Thyroid gland (tissue), 4 donors: Measurements from ENCODE around the gene INCENP. TPM values are rescaled to one million over a fixed set of nuclear protein-coding genes. Genes with fewer than 3 reads are reported as not detected.
A peak's percentile ranks its signal among the peaks of the same experiment; 100 is the strongest.

Experiments
- DNase-seq, 2 donors: peaks; one replicate each; pipeline ENCODE4 v3.0.0-alpha.2; 2019
- H3K27ac ChIP-seq, 3 donors: fragments of 200-600 bp; sonication (generic); 1 replicate in 2 of 3; 2 replicates in 1 of 3; pipeline ENCODE4 v1.5.1; 2016 to 2019; ENCODE audit warnings: mild to moderate bottlenecking in 1 of 3, moderate library complexity in 1 of 3
- H3K27me3 ChIP-seq: fragments of 200-600 bp; sonication (generic); one replicate; pipeline ENCODE4 v1.5.1; 2019
- H3K36me3 ChIP-seq, 2 donors: fragments of 200-600 bp; sonication (generic); one replicate each; pipeline ENCODE4 v1.5.1; 2016 to 2019
- H3K4me1 ChIP-seq, 2 donors: fragments of 200-600 bp; sonication (generic); one replicate each; pipeline ENCODE4 v1.5.1; 2017 to 2019
- H3K4me3 ChIP-seq, 3 donors: fragments of 200-600 bp; sonication (generic); replicated peaks in 1 of 3; 1 replicate in 2 of 3; 2 replicates in 1 of 3; pipeline ENCODE4 v1.5.1; 2016; ENCODE audit warnings: mild to moderate bottlenecking in 1 of 3
- H3K9me3 ChIP-seq: fragments of 200-600 bp; sonication (generic); one replicate; pipeline ENCODE4 v1.5.1; 2017
- POLR2A ChIP-seq, 2 donors: fragments of 450-650 bp; IDR thresholded peaks; one replicate each; pipeline ENCODE4 v1.6.1; 2017; ENCODE audit warnings: antibody characterized with exemption in 2 of 2, mild to moderate bottlenecking in 2 of 2, moderate library complexity in 1 of 2
- WGBS, 2 donors: methylation state at CpG; one replicate each; pipeline ENCODE4 v1.1.5; 2017; 5-methylcytosine and 5-hydroxymethylcytosine counted together
- intact Hi-C: fragments of 100-400 bp; cut with DNase I; formaldehyde crosslinking; loops from one replicate; pipeline ENCODE4 v1.15.1; 2023
- total RNA-seq, 4 donors: library from RNA; depleted of rRNA; stranded (reverse); fragments of >200 nt; gene quantifications; one replicate each; pipeline ENCODE4 v1.2.3, GENCODE V29; 2016
- TF ChIP-seq, protein P1 (sequence below), 6 experiments: fragments of 200-600 bp in 3 of 6; fragments of 450-650 bp in 3 of 6; sonication (generic) in 3 of 6; IDR thresholded peaks; one replicate each; pipeline ENCODE4 v1.5.1; 2016 to 2019; ENCODE audit warnings: antibody characterized with exemption in 6 of 6, mild to moderate bottlenecking in 2 of 6, inconsistent platforms in 1 of 6, moderate library complexity in 1 of 6

The INCENP gene
- total RNA-seq, 4 donors from 2014 or later: 16.9 to 99.4 (median 42.4) TPM

DNA sequence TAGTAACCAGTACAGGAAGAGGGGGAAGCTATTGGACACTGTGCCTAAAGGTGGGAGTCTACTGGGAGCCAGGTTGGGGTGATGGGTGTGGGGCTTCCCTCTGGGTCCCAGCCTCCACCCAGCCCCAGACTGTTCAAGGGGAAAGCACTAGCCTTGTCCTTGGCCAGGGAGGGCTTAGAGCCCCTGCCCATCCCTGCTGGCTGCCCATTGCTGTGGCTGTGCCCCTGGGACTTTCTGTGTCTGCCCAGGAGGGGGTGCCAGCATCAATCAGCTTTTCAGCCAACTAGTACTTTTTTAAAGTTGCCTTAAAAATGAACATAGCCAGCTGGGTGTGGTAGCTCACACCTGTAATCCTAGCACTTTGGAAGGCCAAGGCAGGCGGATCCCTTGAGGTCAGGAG lies 19.9 kb downstream of the INCENP start:
- TF ChIP-seq, protein P1, sequence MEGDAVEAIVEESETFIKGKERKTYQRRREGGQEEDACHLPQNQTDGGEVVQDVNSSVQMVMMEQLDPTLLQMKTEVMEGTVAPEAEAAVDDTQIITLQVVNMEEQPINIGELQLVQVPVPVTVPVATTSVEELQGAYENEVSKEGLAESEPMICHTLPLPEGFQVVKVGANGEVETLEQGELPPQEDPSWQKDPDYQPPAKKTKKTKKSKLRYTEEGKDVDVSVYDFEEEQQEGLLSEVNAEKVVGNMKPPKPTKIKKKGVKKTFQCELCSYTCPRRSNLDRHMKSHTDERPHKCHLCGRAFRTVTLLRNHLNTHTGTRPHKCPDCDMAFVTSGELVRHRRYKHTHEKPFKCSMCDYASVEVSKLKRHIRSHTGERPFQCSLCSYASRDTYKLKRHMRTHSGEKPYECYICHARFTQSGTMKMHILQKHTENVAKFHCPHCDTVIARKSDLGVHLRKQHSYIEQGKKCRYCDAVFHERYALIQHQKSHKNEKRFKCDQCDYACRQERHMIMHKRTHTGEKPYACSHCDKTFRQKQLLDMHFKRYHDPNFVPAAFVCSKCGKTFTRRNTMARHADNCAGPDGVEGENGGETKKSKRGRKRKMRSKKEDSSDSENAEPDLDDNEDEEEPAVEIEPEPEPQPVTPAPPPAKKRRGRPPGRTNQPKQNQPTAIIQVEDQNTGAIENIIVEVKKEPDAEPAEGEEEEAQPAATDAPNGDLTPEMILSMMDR (IDR thresholded peaks at IDR 0.05): peak in 2 of 6 experiments; percentile 11 to 20
- no peak for TF ChIP-seq POLR2A (IDR thresholded peaks at IDR 0.05)
- intact Hi-C loops: no loop called here
- DNase-seq: no peak

DNA sequence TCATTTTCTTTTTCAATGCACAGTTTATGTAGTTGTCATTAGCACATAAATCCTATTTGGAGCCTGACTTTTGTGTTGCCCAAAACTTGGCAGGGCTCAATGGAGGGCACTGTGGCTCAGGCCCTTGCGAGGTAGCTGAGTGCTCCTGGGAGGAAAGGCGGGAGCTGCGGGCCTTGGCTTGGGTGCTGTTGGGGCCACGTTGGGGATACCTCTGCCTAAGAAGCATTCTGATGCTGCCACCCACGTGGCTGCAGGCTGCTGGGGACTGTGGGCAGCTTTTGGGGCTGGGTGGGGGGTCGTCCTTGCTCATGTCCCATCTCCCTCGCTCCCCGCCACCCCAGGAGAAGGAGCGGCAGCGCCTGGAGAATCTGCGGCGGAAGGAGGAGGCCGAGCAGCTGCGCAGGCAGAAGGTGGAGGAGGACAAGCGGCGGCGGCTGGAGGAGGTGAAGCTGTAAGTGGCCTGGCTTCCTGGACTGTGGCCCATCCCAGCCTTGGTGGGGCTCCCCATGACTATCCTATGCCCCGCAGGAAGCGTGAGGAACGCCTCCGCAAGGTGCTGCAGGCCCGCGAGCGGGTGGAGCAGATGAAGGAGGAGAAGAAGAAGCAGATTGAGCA lies 20.9 kb downstream of the INCENP start:
- H3K9me3 ChIP-seq: no peaks in the 10 kb centered on the region
- peaks cover 0 to 8% of the 10 kb centered on the region in 2 donors for H3K4me1 ChIP-seq
- H3K36me3 ChIP-seq: peaks cover 17 to 36% of the 10 kb centered on the region in 2 donors
- H3K4me3 ChIP-seq: no peak overlapping the region
- intact Hi-C loops: no loop called here
- no peaks in the 10 kb centered on the region for H3K27me3 ChIP-seq
- 94 to 97% methylated on average over 24 of the region's 24 CpGs for WGBS, 2 donors
- TF ChIP-seq, protein P1 (IDR thresholded peaks at IDR 0.05): no peak
- no peak for TF ChIP-seq POLR2A (IDR thresholded peaks at IDR 0.05)
- DNase-seq: no peak
- H3K27ac ChIP-seq: no peak overlapping the region

More for the DNA sequence above, 19.9 kb downstream of the INCENP start:
- H3K9me3 ChIP-seq: no peaks in the 10 kb centered on the region
- H3K27me3 ChIP-seq: no peaks in the 10 kb centered on the region
- whole genome bisulfite sequencing, 2 donors: 100% methylated on average over 1 of the region's 1 CpG
- H3K36me3 ChIP-seq: peaks cover 17 to 35% of the 10 kb centered on the region in 2 donors
- no peak overlapping the region for H3K27ac ChIP-seq
- H3K4me3 ChIP-seq: no peak overlapping the region
- peaks cover 0 to 8% of the 10 kb centered on the region in 2 donors for H3K4me1 ChIP-seq

DNA sequence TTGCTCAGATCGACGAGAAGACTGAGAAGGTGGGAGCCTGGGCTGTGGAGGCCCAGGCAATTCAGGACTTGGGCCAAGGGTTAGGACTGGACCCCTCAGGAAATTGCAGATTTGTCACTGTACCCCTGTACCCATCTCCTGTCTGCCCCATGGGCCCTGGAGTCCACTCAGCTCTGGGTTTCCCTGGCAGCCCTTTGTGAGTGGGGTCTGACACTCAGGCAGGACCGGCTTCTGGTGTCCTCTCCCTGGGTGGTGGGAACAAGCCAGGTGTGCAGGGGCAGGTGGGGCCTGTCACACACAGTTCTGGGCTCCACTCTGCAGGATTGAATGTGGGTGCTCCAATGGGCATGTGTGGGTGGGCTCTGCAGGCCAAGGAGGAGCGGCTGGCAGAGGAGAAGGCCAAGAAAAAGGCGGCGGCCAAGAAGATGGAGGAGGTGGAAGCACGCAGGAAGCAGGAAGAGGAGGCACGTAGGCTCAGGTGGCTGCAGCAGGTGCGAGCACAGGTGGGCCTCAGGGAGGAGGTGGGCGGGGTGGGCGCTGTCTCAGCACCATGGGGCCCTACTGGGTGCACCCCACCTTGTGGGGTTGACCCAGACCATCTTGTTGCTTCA lies 21.6 kb downstream of the INCENP start:
- H3K4me3 ChIP-seq: no peak overlapping the region
- H3K4me1 ChIP-seq: peaks cover 0 to 8% of the 10 kb centered on the region in 2 donors
- DNase-seq: no peak
- H3K27me3 ChIP-seq: no peaks in the 10 kb centered on the region
- H3K9me3 ChIP-seq: no peaks in the 10 kb centered on the region
- intact Hi-C loops: no loop called here
- TF ChIP-seq, protein P1 (IDR thresholded peaks at IDR 0.05): no peak
- TF ChIP-seq POLR2A (IDR thresholded peaks at IDR 0.05): no peak
- peaks cover 17 to 39% of the 10 kb centered on the region in 2 donors for H3K36me3 ChIP-seq
- WGBS, 2 donors: 95% methylated on average over 11 of the region's 11 CpGs
- H3K27ac ChIP-seq: no peak overlapping the region

DNA sequence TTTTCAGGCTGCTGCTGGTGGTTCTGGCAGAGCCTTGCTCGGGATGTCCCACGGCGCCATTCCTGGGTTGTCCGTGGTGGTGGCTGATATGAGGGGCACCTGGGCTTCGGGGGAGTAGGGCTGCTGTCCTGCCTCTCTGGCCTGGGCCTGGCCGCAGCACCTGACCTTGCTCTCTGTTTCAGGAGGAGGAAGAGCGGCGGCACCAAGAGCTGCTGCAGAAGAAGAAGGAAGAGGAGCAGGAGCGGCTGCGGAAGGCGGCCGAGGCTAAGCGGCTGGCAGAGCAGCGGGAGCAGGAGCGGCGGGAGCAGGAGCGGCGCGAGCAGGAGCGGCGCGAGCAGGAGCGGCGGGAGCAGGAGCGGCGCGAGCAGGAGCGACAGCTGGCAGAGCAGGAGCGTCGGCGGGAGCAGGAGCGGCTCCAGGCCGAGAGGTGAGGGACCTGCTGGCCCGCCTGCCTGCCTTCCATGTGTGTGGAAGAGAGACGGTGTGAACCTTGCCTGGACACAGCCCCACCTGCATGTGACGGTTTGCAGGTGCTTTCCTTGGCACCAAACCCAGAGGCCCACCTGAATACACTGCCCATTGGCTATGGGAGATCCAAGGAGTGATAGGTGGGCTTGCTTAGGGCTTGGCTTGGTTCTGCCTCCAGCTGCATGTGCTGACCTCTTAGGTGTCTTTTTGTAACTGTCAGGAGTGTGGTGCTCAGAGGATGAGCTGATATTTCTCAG lies 22.8 kb downstream of the INCENP start:
- no peak overlapping the region for H3K4me3 ChIP-seq
- H3K27ac ChIP-seq: no peak overlapping the region
- WGBS, 2 donors: 94 to 95% methylated on average over 35 to 36 of the region's 36 CpGs
- intact Hi-C loops: no loop called here
- no peaks in the 10 kb centered on the region for H3K9me3 ChIP-seq
- DNase-seq: no peak
- TF ChIP-seq, protein P1 (IDR thresholded peaks at IDR 0.05): no peak
- TF ChIP-seq POLR2A (IDR thresholded peaks at IDR 0.05): no peak
- peaks cover 0 to 10% of the 10 kb centered on the region in 2 donors for H3K4me1 ChIP-seq
- no peaks in the 10 kb centered on the region for H3K27me3 ChIP-seq
- H3K36me3 ChIP-seq: peaks cover 17 to 34% of the 10 kb centered on the region in 2 donors

DNA sequence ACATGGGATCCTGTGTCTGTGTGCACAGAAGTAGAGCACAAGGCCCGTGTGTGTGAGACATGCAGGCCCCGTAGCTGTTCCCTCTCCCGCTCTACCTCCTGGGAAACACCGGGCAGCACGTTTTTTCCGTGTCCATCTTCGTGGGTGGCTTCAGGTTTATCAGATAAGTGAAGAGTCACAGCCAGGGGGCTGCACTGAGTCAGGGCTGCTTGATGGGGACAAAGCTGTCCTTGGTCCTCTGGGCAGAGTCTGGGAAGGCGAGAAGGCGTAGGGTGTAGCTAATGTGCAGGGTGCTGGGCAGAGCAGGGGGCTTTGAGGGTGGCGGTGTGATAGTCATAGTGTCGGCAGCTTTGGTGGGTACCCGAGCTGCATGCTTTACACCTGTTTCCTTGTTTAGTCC lies 23.7 kb downstream of the INCENP start:
- Histone ChIP-seq H3K27me3 (no peaks in the 10 kb centered on the region), H3K27ac (no peak overlapping the region), H3K4me3 (no peak overlapping the region), H3K4me1 (peaks cover 0 to 10% of the 10 kb centered on the region in 2 donors), H3K9me3 (no peaks in the 10 kb centered on the region), H3K36me3 (peaks cover 17 to 38% of the 10 kb centered on the region in 2 donors)
- no peak for DNase-seq
- intact Hi-C loops: no loop called here
- TF ChIP-seq POLR2A (IDR thresholded peaks at IDR 0.05): no peak
- TF ChIP-seq, protein P1 (IDR thresholded peaks at IDR 0.05): no peak
- 92 to 95% methylated on average over 12 of the region's 12 CpGs for WGBS, 2 donors
